HK-2 (cell line): ENCODE results near the gene NKIRAS2.

Experiments
- DNase-seq: peaks from one replicate; pipeline ENCODE4 v3.0.0-alpha.2; 2018; ENCODE audit not compliant: unreplicated experiment

NKIRAS2 gene

GRCh38 chr17:42026857-42027589 is 7.1 kb downstream of the NKIRAS2 start:
- no peak for DNase-seq

DNA sequence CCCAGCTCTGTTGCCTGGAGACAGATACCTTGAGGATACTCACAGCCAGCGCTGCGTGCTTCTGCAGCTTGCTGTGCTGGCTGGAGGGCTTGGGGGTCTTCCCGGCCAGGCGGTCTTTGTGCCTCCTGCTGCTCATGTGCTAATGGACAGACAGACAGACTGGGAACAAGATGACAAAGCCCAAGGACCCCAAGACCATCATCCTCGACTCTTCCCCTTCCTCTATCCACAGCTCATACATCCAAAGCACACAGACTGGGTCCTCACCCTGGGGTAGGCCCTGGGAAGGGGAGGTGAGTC is 7.7 kb downstream of the NKIRAS2 start:
- DNase-seq, result no peak

GRCh38 chr17:42027961-42028790 is 8.3 kb downstream of the NKIRAS2 start:
- DNase-seq, result no peak

DNA sequence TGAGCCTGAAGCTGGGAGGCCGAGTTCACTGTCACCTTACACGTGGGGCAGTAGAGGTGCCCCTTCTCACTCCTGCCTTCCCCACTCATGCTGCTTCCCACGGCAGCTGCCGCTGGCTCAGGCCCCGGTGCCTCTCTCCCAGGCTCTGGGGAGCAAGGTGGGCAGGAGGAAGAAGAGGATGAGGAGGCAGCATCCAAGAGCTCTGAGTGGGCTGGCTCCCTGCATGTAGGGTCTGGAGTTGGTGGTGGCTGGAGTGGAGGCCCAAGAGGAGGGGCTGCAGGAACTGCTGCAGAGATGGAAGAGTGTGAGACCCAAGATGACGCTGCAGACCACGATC is 8.9 kb downstream of the NKIRAS2 start:
- no peak for DNase-seq

DNA sequence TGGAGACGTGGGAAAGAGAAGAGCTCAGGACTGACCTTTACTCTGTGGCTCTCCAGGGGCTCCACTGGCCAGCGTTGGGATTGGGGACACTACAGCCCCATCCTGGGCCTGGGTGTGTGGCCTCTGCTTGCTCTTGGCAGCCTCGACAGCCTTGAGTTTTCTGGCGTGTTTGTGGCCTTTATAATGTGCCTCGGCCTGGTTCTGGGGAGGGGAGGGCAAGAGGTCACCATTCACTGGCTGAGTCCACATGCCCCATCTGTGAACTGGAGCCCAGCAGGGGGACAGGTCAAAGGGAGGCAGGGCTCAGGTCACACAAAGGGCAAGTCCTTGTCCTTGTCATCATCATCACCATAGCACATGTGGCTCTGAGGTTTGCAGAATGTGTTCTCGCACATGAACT is 11.7 kb downstream of the NKIRAS2 start:
- no peak for DNase-seq

GRCh38 chr17:42034059-42034458 is 14.2 kb downstream of the NKIRAS2 start:
- DNase-seq, result no peak

DNA sequence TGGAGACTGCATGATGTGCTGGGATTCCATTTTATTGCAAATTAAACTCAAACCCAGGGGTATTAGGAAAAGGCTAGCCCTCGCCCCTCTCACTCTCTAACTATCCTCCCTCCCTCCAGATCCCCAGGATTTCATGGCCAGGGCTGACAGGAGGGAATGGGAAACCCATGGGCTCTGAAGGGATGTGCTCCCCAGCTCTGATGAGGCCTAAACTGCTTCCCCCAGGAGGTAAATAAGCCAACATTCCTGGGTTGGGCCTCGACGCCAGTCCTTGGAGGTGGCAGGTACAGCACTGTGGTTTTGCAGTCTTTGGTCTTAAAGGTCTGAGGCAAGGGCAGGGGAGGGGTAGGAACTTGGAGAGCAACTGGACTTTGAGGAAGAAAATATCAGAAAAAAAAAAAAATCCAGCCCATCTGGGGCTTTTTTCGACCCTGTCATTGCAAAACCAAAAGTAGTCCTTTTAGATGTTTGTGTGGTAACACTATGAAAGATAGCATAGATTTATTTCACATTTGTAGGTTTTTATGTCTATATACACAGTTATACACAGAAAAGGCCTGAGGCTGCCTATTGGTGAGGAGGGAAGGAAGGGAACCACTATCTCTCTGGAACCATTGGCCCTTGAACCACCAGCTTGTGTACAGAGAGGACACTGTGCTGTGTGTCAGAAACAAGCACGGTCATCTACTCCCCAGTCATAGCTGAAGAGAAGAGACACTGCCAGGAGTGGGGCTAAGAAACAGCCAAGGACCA is 18.5 kb downstream of the NKIRAS2 start:
- no peak for DNase-seq

GRCh38 chr17:42039794-42040763 is 20.2 kb downstream of the NKIRAS2 start:
- no peak for DNase-seq

- DNase-seq, result no peak
Observed at GRCh38 chr17:42040818-42041217, 20.9 kb downstream of the NKIRAS2 start.

DNA sequence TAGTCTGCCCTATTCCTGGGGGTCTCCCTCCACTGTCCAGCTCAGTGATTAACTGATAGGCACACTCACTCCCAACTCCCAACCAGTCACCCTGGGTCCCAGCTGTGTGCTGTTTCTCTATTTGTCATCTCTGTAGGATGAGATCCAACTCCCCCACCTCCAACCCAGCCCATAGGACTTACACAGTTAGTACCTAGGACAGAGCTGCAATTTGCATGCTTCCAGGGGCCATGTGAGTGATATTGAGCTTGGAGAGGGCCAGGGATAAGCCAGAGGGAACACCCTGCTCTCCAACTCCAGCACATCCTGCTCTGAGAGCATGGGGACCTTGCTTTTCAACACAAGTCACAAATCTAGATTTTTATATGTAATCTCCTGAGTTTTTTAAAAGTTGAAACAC is 21.7 kb downstream of the NKIRAS2 start:
- DNase-seq, result no peak

- DNase-seq, result no peak
Observed at GRCh38 chr17:42042598-42043319, 22.9 kb downstream of the NKIRAS2 start.

DNA sequence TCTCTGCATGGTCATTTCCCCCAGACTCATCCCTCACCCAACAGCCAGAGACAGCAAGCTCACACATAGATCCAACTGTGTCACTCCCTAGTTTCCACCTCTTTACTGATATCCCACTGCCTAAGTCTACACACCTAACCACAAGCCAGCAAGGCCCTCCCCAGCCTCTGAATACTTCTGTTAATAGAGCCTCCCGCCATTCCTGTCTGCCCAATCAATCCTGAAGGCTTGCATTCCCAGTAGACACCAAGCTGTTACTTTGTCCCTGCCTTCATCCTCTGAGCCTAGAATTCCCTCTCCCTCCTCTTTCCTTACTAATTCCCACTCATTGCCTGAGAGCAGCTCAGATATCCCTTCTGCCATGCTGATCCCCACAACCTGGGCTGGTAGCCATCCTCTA is 25.8 kb downstream of the NKIRAS2 start:
- no peak for DNase-seq

- no peak for DNase-seq
Observed at GRCh38 chr17:42047343-42047742, 27.5 kb downstream of the NKIRAS2 start.

DNA sequence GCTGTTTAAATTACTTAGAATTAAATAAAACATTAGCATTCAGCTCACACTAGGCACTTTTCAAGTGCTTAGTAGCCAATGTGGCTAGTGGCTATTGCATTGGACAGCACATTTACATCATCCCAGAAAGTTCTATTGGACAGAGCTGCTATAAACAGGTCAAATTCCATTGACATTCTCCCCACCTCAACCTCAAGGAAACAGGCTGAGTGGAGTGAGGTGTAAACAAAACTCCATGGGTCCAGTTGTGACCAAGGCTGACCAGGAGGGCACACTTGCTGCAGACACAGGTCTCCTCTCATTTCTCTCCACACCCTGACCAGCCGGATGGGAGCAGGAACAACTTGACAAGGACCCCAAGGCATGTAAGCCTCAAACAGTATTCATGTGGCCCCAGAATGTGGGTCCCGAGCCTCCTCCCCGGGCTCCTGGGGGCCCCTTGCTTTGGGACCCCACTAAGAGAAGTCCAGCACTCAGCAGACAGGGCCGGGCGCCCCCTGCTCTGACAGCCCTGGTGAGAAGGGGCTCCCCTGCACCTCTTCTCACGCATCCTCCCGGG is 30.0 kb downstream of the NKIRAS2 start:
- no peak for DNase-seq

GRCh38 chr17:42050393-42051012 is 30.6 kb downstream of the NKIRAS2 start, which contains the start of gene C17orf113:
Gene C17orf113 (minus strand): TSS chr17:42050601. CDS start chr17:42043376, 7,225 bp downstream.
- peak; percentile 48 for DNase-seq

- DNase-seq, result no peak
Observed at GRCh38 chr17:42051013-42051400, 31.1 kb downstream of the NKIRAS2 start.

GRCh38 chr17:42051645-42052044 is 31.8 kb downstream of the NKIRAS2 start:
- no peak for DNase-seq

GRCh38 chr17:42052346-42052877 is 32.5 kb downstream of the NKIRAS2 start:
- DNase-seq, result no peak

- no peak for DNase-seq
Observed at GRCh38 chr17:42053731-42054500, 34.0 kb downstream of the NKIRAS2 start.
